ENCODE data around the gene POLL.

DNA sequence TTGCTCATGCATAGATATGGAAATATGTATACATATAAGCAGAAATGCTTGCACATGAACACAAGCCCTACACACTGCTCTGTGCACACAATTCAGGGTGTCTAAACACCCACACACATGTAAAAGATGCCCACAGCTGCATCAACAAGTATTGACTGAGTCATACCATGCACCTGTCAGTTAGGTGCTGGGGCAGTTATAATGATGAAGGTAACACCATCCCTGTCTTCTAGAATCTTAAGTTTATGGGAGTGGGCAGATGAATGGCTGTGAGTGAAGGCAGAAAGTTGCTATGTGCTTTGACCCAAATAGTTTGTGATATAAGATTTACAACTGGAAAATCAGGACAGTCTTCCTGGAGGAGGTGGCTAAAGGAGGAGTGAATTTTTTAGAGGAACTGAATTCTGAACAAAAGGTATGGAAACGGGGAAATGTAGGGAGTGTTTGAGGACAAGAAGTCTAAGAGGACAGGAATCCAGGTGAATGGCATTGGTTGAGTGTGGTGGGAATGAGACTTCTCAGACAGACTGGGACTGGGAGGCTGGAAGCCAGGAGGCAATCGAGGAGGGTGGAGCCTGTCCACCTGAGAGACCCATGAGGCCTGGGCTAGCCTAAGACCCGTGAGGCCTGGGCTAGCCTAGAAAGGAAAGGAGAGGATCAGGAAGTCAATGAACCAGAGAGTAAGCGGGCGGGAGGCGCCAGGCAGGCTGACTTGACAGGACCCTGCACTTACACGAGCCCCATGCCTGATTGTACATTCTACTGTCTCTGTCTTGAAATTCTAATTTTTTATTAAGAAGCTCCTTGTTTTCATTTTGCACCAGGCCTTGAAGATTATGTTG lies 20.7 kb downstream of the POLL start:
- TF ChIP-seq CTCF (conservative IDR thresholded peaks at IDR 0.05): no peak
- TF ChIP-seq EZH2 (IDR thresholded peaks at IDR 0.05; ENCODE audit: low read depth): no peak

All from PC-9 (cell line).